ENCODE data around the gene PALM. TPM values are rescaled to one million over a fixed set of nuclear protein-coding genes. Genes with fewer than 3 reads are reported as not detected.

The PALM gene
- total and polyA plus RNA-seq, 10 of the 15 experiments (the other 5 are each of a cell fraction or from before 2014, with no cell fraction given): 0.09 to 0.95 (median 0.23) TPM; not detected in 2

GRCh38 chr19:741506-742131, 32.9 kb downstream of the PALM start:
- DNase-seq (ENCODE audit: low read depth, low spot score) (no peak), FAIRE-seq (no peak), ATAC-seq (no peak)
- ChIA-PET CTCF (no interaction called here), RAD21 (ENCODE audit: unreplicated experiment) (interaction anchor here (0.9 kb wide), 1 partner anchor 71 kb away, joined by 6 read pairs; no protein-coding TSS in a partner anchor), SMC1A (ENCODE audit: uncharacterized antibody, unreplicated experiment) (no interaction called here), POLR2A (interaction anchor here (0.6 to 1.2 kb wide), 3 partner anchors 55 to 180 kb away, joined by 3 read pairs; no protein-coding TSS in a partner anchor)
- no peaks in the 10 kb centered on the region for H4K20me1 ChIP-seq (ENCODE audit: control insufficient read depth, insufficient read depth)
- H3K27me3 ChIP-seq (replicated peaks in 1 of 2; ENCODE audit: control insufficient read depth in 2 of 2, insufficient read depth in 2 of 2, low read length in 1 of 2): no peaks in the 10 kb centered on the region
- WGBS (ENCODE audit: insufficient coverage, insufficient replicate concordance, low lambda C conversion rate, missing lambda C conversion rate): 63% methylated on average over 15 of the region's 19 CpGs
- H2AFZ ChIP-seq (ENCODE audit: control insufficient read depth, low read depth, low read length): no peak overlapping the region
- BruUV-seq (replicated peaks): no TSS peak
- no peak overlapping the region for H3K9ac ChIP-seq (ENCODE audit: control insufficient read depth, insufficient read depth, low read length)
- in situ Hi-C loops (cut with MboI): no loop called here
- intact Hi-C loops (cut with micrococcal nuclease; ENCODE audit: unreplicated experiment): no loop called here
- H3K4me2 ChIP-seq (ENCODE audit: control insufficient read depth, insufficient read depth): no peak overlapping the region
- H3K36me3 ChIP-seq (ENCODE audit: control insufficient read depth in 2 of 2, insufficient read depth in 2 of 2, low read length in 1 of 2): no peaks in the 10 kb centered on the region
- no peak overlapping the region for H3K4me3 ChIP-seq
- TF ChIP-seq TCF12 (IDR thresholded peaks at IDR 0.05; ENCODE audit: low read depth, low read length): no peak
- TF ChIP-seq, protein P1, sequence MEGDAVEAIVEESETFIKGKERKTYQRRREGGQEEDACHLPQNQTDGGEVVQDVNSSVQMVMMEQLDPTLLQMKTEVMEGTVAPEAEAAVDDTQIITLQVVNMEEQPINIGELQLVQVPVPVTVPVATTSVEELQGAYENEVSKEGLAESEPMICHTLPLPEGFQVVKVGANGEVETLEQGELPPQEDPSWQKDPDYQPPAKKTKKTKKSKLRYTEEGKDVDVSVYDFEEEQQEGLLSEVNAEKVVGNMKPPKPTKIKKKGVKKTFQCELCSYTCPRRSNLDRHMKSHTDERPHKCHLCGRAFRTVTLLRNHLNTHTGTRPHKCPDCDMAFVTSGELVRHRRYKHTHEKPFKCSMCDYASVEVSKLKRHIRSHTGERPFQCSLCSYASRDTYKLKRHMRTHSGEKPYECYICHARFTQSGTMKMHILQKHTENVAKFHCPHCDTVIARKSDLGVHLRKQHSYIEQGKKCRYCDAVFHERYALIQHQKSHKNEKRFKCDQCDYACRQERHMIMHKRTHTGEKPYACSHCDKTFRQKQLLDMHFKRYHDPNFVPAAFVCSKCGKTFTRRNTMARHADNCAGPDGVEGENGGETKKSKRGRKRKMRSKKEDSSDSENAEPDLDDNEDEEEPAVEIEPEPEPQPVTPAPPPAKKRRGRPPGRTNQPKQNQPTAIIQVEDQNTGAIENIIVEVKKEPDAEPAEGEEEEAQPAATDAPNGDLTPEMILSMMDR (IDR thresholded peaks at IDR 0.05 in 2 of 3, conservative IDR thresholded peaks at IDR 0.05 in 1 of 3; ENCODE audit: control insufficient read depth in 2 of 3, extremely low read depth in 1 of 3, insufficient read depth in 1 of 3, low read depth in 3 of 3, low read length in 3 of 3): peak in 2 of 3 experiments; percentile 4 to 37; a peak in 2 of 6 replicates
- H3K79me2 ChIP-seq (ENCODE audit: control insufficient read depth, insufficient read depth, low read length): no peaks in the 10 kb centered on the region
- H3K4me1 ChIP-seq (ENCODE audit: control insufficient read depth, insufficient read depth, low read length): no peaks in the 10 kb centered on the region
- no peaks in the 10 kb centered on the region; the same call in 2 of the 3 replicates for H3K9me3 ChIP-seq (replicated peaks; ENCODE audit: control insufficient read depth, insufficient read depth, low read length)
- no peak overlapping the region for H3K27ac ChIP-seq (ENCODE audit: control insufficient read depth, insufficient read depth)

DNA sequence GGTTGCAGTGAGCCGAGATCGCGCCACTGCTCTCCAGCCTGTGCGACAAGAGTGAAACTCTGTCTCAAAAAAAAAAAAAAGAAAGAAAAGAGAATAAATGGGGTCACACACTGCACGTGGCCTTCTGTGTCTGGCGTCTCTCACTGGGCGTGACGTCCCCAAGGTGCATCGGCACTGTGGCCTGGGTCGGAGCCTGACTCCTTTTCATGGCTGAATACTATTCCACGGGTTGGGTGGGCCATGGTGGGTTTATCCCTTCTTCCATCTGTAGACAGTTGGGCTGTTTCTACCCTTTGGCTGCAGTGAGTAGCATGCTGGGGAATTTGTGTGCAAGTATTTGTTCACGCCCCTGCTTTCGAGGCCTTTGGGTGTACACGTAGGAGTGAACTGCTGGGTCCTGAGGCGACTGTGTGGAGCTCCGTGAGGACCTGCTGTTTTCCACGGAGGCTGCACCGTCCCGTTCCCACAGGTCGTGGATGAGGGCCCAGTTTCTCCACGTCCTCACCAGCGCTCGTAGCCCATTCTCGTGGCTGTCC, 33.9 kb downstream of the PALM start:
- Histone ChIP-seq H3K4me1 (ENCODE audit: control insufficient read depth, insufficient read depth, low read length) (no peaks in the 10 kb centered on the region), H3K4me3 (no peak overlapping the region), H4K20me1 (ENCODE audit: control insufficient read depth, insufficient read depth) (no peaks in the 10 kb centered on the region), H3K27ac (ENCODE audit: control insufficient read depth, insufficient read depth) (no peak overlapping the region), H2AFZ (ENCODE audit: control insufficient read depth, low read depth, low read length) (no peak overlapping the region), H3K9me3 (replicated peaks; ENCODE audit: control insufficient read depth, insufficient read depth, low read length) (no peaks in the 10 kb centered on the region; the same call in 2 of the 3 replicates), H3K36me3 (ENCODE audit: control insufficient read depth in 2 of 2, insufficient read depth in 2 of 2, low read length in 1 of 2) (no peaks in the 10 kb centered on the region), H3K4me2 (ENCODE audit: control insufficient read depth, insufficient read depth) (no peak overlapping the region), H3K27me3 (replicated peaks in 1 of 2; ENCODE audit: control insufficient read depth in 2 of 2, insufficient read depth in 2 of 2, low read length in 1 of 2) (no peaks in the 10 kb centered on the region), H3K79me2 (ENCODE audit: control insufficient read depth, insufficient read depth, low read length) (no peaks in the 10 kb centered on the region), H3K9ac (ENCODE audit: control insufficient read depth, insufficient read depth, low read length) (no peak overlapping the region)
- in situ Hi-C loops (cut with MboI) (no loop called here), intact Hi-C loops (cut with micrococcal nuclease; ENCODE audit: unreplicated experiment) (no loop called here)
- BruUV-seq (replicated peaks): no TSS peak
- POLR2A ChIA-PET: interaction anchor here (0.6 to 1.2 kb wide), 2 partner anchors 56 to 179 kb away, joined by 3 read pairs; no protein-coding TSS in a partner anchor
- RAD21 ChIA-PET (ENCODE audit: unreplicated experiment): interaction anchor here (1.3 kb wide), 1 partner anchor 9 kb away, joined by 5 read pairs; no protein-coding TSS in a partner anchor
- FAIRE-seq: no peak
- DNase-seq (ENCODE audit: low read depth, low spot score): no peak
- ATAC-seq: no peak
- WGBS (ENCODE audit: insufficient coverage, insufficient replicate concordance, low lambda C conversion rate, missing lambda C conversion rate): 77% methylated on average over 22 of the region's 24 CpGs
- CTCF ChIA-PET: no interaction called here
- SMC1A ChIA-PET (ENCODE audit: uncharacterized antibody, unreplicated experiment): no interaction called here
- TF ChIP-seq, protein P2, sequence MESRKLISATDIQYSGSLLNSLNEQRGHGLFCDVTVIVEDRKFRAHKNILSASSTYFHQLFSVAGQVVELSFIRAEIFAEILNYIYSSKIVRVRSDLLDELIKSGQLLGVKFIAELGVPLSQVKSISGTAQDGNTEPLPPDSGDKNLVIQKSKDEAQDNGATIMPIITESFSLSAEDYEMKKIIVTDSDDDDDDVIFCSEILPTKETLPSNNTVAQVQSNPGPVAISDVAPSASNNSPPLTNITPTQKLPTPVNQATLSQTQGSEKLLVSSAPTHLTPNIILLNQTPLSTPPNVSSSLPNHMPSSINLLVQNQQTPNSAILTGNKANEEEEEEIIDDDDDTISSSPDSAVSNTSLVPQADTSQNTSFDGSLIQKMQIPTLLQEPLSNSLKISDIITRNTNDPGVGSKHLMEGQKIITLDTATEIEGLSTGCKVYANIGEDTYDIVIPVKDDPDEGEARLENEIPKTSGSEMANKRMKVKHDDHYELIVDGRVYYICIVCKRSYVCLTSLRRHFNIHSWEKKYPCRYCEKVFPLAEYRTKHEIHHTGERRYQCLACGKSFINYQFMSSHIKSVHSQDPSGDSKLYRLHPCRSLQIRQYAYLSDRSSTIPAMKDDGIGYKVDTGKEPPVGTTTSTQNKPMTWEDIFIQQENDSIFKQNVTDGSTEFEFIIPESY (IDR thresholded peaks at IDR 0.05): no peak
- TF ChIP-seq RCOR1 (conservative IDR thresholded peaks at IDR 0.05; ENCODE audit: low read depth, low read length): no peak
- TF ChIP-seq MEF2A (IDR thresholded peaks at IDR 0.05; ENCODE audit: insufficient read depth, low read depth, low read length): no peak
- no peak for TF ChIP-seq CEBPB (IDR thresholded peaks at IDR 0.05; ENCODE audit: borderline replicate concordance in 1 of 2, low read depth in 2 of 2, low read length in 2 of 2)
- TF ChIP-seq, protein P3, sequence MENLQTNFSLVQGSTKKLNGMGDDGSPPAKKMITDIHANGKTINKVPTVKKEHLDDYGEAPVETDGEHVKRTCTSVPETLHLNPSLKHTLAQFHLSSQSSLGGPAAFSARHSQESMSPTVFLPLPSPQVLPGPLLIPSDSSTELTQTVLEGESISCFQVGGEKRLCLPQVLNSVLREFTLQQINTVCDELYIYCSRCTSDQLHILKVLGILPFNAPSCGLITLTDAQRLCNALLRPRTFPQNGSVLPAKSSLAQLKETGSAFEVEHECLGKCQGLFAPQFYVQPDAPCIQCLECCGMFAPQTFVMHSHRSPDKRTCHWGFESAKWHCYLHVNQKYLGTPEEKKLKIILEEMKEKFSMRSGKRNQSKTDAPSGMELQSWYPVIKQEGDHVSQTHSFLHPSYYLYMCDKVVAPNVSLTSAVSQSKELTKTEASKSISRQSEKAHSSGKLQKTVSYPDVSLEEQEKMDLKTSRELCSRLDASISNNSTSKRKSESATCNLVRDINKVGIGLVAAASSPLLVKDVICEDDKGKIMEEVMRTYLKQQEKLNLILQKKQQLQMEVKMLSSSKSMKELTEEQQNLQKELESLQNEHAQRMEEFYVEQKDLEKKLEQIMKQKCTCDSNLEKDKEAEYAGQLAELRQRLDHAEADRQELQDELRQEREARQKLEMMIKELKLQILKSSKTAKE (IDR thresholded peaks at IDR 0.05; ENCODE audit: low read depth, poor library complexity, severe bottlenecking): no peak
- TF ChIP-seq IKZF1 (conservative IDR thresholded peaks at IDR 0.05): no peak
